GM12864 (cell line): ENCODE data around the gene AFF3.

Experiments used
- DNase-seq: peaks from one replicate; pipeline ENCODE4 v3.0.0-alpha.2; 2011; ENCODE audit warnings: low read depth
- H3K4me3 ChIP-seq: 2 replicates; pipeline ENCODE4 v1.5.1; 2011; ENCODE audit warnings: mild to moderate bottlenecking, low read depth, low read length, control low read depth
- CTCF ChIP-seq: IDR thresholded peaks from 2 replicates; pipeline ENCODE4 v1.5.1; 2011; ENCODE audit warnings: low read depth, mild to moderate bottlenecking, moderate library complexity, low read length, control low read depth, inconsistent platforms; ENCODE audit errors: missing control alignments

Gene AFF3

GRCh38 chr2:99621774-99622173 lies 520.6 kb downstream of the AFF3 start:
- no peak for DNase-seq
- no peak for TF ChIP-seq CTCF
- no peak overlapping the region for H3K4me3 ChIP-seq

GRCh38 chr2:99621106-99621505 lies 521.3 kb downstream of the AFF3 start:
- no peak for TF ChIP-seq CTCF
- DNase-seq, result no peak
- no peak overlapping the region for H3K4me3 ChIP-seq

GRCh38 chr2:99619151-99619550 lies 523.2 kb downstream of the AFF3 start:
- H3K4me3 ChIP-seq, result no peak overlapping the region
- DNase-seq, result no peak
- no peak for TF ChIP-seq CTCF

- no peak for TF ChIP-seq CTCF
- H3K4me3 ChIP-seq, result no peak overlapping the region
- no peak for DNase-seq
Measured at GRCh38 chr2:99618579-99619097, 523.8 kb downstream of the AFF3 start.

GRCh38 chr2:99617811-99618210 lies 524.6 kb downstream of the AFF3 start:
- no peak for DNase-seq
- no peak for TF ChIP-seq CTCF
- H3K4me3 ChIP-seq, result no peak overlapping the region

GRCh38 chr2:99615247-99615771 lies 527.1 kb downstream of the AFF3 start:
- DNase-seq, result no peak

More at GRCh38 chr2:99615247-99615771, 527.1 kb downstream of the AFF3 start:
- H3K4me3 ChIP-seq, result no peak overlapping the region
- no peak for TF ChIP-seq CTCF
